GM12878 (cell line): ENCODE data around the gene TRIP6. TPM values are rescaled to one million over a fixed set of nuclear protein-coding genes. Genes with fewer than 3 reads are reported as not detected.

ENCODE experiments used
- CEBPB ChIP-seq, 2 experiments: fragments of 150-350 bp in 1 of 2; IDR thresholded peaks; 2 replicates each; pipeline ENCODE4 v1.6.1; 2012 to 2014; ENCODE audit warnings: low read depth in 2 of 2, low read length in 2 of 2, borderline replicate concordance in 1 of 2, inconsistent platforms in 1 of 2
- FOS ChIP-seq: IDR thresholded peaks from 3 replicates; pipeline ENCODE4 v1.6.1; 2011; ENCODE audit warnings: borderline replicate concordance; ENCODE audit not compliant: insufficient read length; ENCODE audit errors: extremely low read depth
- HCFC1 ChIP-seq: fragments of 150-350 bp; IDR thresholded peaks from 2 replicates; pipeline ENCODE4 v1.6.1; 2014; ENCODE audit warnings: low read length
- IKZF2 ChIP-seq, 2 experiments: fragments of 450-650 bp; IDR thresholded peaks; 2 replicates each; pipeline ENCODE4 v1.6.1; 2017; ENCODE audit warnings: mild to moderate bottlenecking in 2 of 2, moderate library complexity in 2 of 2
- IRF4 ChIP-seq: IDR thresholded peaks from 2 replicates; pipeline ENCODE4 v1.6.1; 2011; ENCODE audit warnings: low read depth, low read length
- JUND ChIP-seq: IDR thresholded peaks from 2 replicates; pipeline ENCODE4 v1.6.1; 2012; ENCODE audit warnings: low read depth, mild to moderate bottlenecking, low read length, improper control_type of control experiment, moderate library complexity
- KAT2A ChIP-seq: conservative IDR thresholded peaks from 2 replicates; pipeline ENCODE4 v1.6.1; 2011; ENCODE audit warnings: low read depth, low read length; ENCODE audit not compliant: control insufficient read depth
- LARP7 ChIP-seq: fragments of 450-650 bp; IDR thresholded peaks from 2 replicates; pipeline ENCODE4 v1.6.1; 2017; ENCODE audit warnings: mild to moderate bottlenecking
- MTA3 ChIP-seq: IDR thresholded peaks from 2 replicates; pipeline ENCODE4 v1.6.1; 2012; ENCODE audit warnings: low read length, inconsistent platforms, borderline replicate concordance
- POLR2A ChIP-seq: IDR thresholded peaks from 2 replicates; pipeline ENCODE4 v1.6.1; 2011; ENCODE audit warnings: low read depth, mild to moderate bottlenecking, low read length
- POU2F2 ChIP-seq: IDR thresholded peaks from 3 replicates; pipeline ENCODE4 v1.6.1; 2011; ENCODE audit warnings: low read depth, mild to moderate bottlenecking, low read length, borderline replicate concordance
- STAT3 ChIP-seq: IDR thresholded peaks from 2 replicates; pipeline ENCODE4 v1.6.1; 2011; ENCODE audit warnings: low read depth, low read length, improper control_type of control experiment
- TCF7 ChIP-seq: IDR thresholded peaks from 2 replicates; pipeline ENCODE4 v1.6.1; 2014; ENCODE audit warnings: antibody characterized with exemption, borderline replicate concordance
- USF2 ChIP-seq: IDR thresholded peaks from 2 replicates; pipeline ENCODE4 v1.6.1; 2011; ENCODE audit warnings: low read depth, low read length, improper control_type of control experiment, borderline replicate concordance
- ZNF592 ChIP-seq: fragments of 450-650 bp; IDR thresholded peaks from 2 replicates; pipeline ENCODE4 v1.6.1; 2017; ENCODE audit warnings: mild to moderate bottlenecking, moderate library complexity
- ZNF622 ChIP-seq: fragments of 450-650 bp; IDR thresholded peaks from 2 replicates; pipeline ENCODE4 v1.6.1; 2017; ENCODE audit warnings: mild to moderate bottlenecking, inconsistent platforms
- ZSCAN29 ChIP-seq: fragments of 450-650 bp; IDR thresholded peaks from 2 replicates; pipeline ENCODE4 v1.6.1; 2017; ENCODE audit warnings: mild to moderate bottlenecking, moderate library complexity
- polyA plus RNA-seq, 11 experiments: library from polyadenylated mRNA; depleted of rRNA in 4 of 11; unstranded in 6 of 11; stranded (reverse) in 5 of 11; fragments of >200 nt; fragmentation: Nextera tagmentation in 4 of 11; fragmentation: Illumina TruSeq in 1 of 11; extraction: Ambion mirVana in 4 of 11; extraction: Trizol in 1 of 11; gene quantifications; 1 replicate in 1 of 11; 2 replicates in 10 of 11; pipeline versions ENCODE4 v1.2.1 to v1.2.3, GENCODE V29; 2011 to 2016; ENCODE audit warnings: inconsistent platforms in 2 of 11, missing spikeins in 2 of 11, low read depth in 1 of 11
- total RNA-seq, 4 experiments: library from RNA; depleted of rRNA in 3 of 4; stranded (reverse); fragments of >200 nt in 3 of 4; fragmentation: Illumina TruSeq in 1 of 4; extraction: Trizol in 1 of 4; gene quantifications; 2 replicates each; pipeline versions ENCODE4 v1.2.1 to v1.2.3, GENCODE V29; 2013 to 2021
- TF ChIP-seq, protein P1 (sequence below): IDR thresholded peaks from 2 replicates; pipeline ENCODE4 v1.6.1; 2012; ENCODE audit warnings: low read depth, low read length, improper control_type of control experiment
- TF ChIP-seq, protein P2 (sequence below): fragments of 150-350 bp; IDR thresholded peaks from 2 replicates; pipeline ENCODE4 v1.6.1; 2014; ENCODE audit warnings: mild to moderate bottlenecking, low read depth, low read length
- TF ChIP-seq, protein P3 (sequence below): fragments of 450-650 bp; conservative IDR thresholded peaks from 2 replicates; pipeline ENCODE4 v1.6.1; 2017; ENCODE audit warnings: mild to moderate bottlenecking, moderate library complexity

Gene TRIP6
- total and polyA plus RNA-seq, 10 of the 15 experiments (the other 5 are each of a cell fraction or from before 2014, with no cell fraction given): 2.5 to 47.4 (median 25.5) TPM

- TF ChIP-seq, protein P1, sequence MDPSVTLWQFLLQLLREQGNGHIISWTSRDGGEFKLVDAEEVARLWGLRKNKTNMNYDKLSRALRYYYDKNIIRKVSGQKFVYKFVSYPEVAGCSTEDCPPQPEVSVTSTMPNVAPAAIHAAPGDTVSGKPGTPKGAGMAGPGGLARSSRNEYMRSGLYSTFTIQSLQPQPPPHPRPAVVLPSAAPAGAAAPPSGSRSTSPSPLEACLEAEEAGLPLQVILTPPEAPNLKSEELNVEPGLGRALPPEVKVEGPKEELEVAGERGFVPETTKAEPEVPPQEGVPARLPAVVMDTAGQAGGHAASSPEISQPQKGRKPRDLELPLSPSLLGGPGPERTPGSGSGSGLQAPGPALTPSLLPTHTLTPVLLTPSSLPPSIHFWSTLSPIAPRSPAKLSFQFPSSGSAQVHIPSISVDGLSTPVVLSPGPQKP: no peak
- TF ChIP-seq ZNF592 (no peak), ZNF622 (no peak), FOS (no peak), HCFC1 (no peak), ZSCAN29 (no peak), JUND (peak; percentile 94), STAT3 (no peak), USF2 (peak; percentile 71), MTA3 (no peak), CEBPB (IDR thresholded peaks at IDR 0.05; ENCODE audit: borderline replicate concordance in 1 of 2, low read depth in 2 of 2, low read length in 2 of 2) (no peak), KAT2A (no peak), LARP7 (no peak), POU2F2 (no peak; the same call in 2 of the 3 replicates), POLR2A (peak; percentile 74), IKZF2 (IDR thresholded peaks at IDR 0.05) (peak; percentile 54 to 66), IRF4 (no peak), TCF7 (no peak)
- TF ChIP-seq, protein P2, sequence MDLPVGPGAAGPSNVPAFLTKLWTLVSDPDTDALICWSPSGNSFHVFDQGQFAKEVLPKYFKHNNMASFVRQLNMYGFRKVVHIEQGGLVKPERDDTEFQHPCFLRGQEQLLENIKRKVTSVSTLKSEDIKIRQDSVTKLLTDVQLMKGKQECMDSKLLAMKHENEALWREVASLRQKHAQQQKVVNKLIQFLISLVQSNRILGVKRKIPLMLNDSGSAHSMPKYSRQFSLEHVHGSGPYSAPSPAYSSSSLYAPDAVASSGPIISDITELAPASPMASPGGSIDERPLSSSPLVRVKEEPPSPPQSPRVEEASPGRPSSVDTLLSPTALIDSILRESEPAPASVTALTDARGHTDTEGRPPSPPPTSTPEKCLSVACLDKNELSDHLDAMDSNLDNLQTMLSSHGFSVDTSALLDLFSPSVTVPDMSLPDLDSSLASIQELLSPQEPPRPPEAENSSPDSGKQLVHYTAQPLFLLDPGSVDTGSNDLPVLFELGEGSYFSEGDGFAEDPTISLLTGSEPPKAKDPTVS: no peak
- TF ChIP-seq, protein P3, sequence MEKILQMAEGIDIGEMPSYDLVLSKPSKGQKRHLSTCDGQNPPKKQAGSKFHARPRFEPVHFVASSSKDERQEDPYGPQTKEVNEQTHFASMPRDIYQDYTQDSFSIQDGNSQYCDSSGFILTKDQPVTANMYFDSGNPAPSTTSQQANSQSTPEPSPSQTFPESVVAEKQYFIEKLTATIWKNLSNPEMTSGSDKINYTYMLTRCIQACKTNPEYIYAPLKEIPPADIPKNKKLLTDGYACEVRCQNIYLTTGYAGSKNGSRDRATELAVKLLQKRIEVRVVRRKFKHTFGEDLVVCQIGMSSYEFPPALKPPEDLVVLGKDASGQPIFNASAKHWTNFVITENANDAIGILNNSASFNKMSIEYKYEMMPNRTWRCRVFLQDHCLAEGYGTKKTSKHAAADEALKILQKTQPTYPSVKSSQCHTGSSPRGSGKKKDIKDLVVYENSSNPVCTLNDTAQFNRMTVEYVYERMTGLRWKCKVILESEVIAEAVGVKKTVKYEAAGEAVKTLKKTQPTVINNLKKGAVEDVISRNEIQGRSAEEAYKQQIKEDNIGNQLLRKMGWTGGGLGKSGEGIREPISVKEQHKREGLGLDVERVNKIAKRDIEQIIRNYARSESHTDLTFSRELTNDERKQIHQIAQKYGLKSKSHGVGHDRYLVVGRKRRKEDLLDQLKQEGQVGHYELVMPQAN: peak; percentile 37; the same call in 1 of the 2 replicates
These were observed at the start of gene TRIP6 (continued) for GRCh38 chr7:100867040-100867775.
